H9 (cell line): ENCODE results near the gene ZC3H18. TPM values are rescaled to one million over a fixed set of nuclear protein-coding genes. Genes with fewer than 3 reads are reported as not detected.
A peak's percentile ranks its signal among the peaks of the same experiment; 100 is the strongest.

Source experiments
- DNase-seq: peaks from one replicate; pipeline ENCODE4 v3.0.0-alpha.2; 2017
- H2AFZ ChIP-seq: one replicate; pipeline ENCODE4 v1.6.1; 2013; ENCODE audit warnings: mild to moderate bottlenecking, low read length, control low read depth, moderate library complexity
- H2AK5ac ChIP-seq: 2 replicates; pipeline ENCODE4 v1.6.1; 2013; ENCODE audit warnings: low read length, control low read depth, mixed read lengths; ENCODE audit not compliant: insufficient read length
- H2BK120ac ChIP-seq: one replicate; pipeline ENCODE4 v1.6.1; 2013; ENCODE audit warnings: low read depth, mild to moderate bottlenecking, low read length, control low read depth, inconsistent platforms; ENCODE audit not compliant: poor library complexity, severe bottlenecking
- H2BK12ac ChIP-seq: 2 replicates; pipeline ENCODE4 v1.6.1; 2013; ENCODE audit warnings: low read length, control low read depth, mixed read lengths, low read depth; ENCODE audit not compliant: insufficient read length
- H2BK15ac ChIP-seq: 2 replicates; pipeline ENCODE4 v1.6.1; 2013; ENCODE audit warnings: low read depth, low read length, control low read depth
- H2BK20ac ChIP-seq: one replicate; pipeline ENCODE4 v1.6.1; 2013; ENCODE audit warnings: low read depth, mild to moderate bottlenecking, low read length, control low read depth, inconsistent platforms; ENCODE audit not compliant: poor library complexity, severe bottlenecking
- H2BK5ac ChIP-seq: 2 replicates; pipeline ENCODE4 v1.6.1; 2013; ENCODE audit warnings: low read length, control low read depth, mixed read lengths; ENCODE audit not compliant: insufficient read length
- H3K14ac ChIP-seq: 2 replicates; pipeline ENCODE4 v1.6.1; 2013; ENCODE audit warnings: low read length, control low read depth; ENCODE audit not compliant: insufficient read depth
- H3K18ac ChIP-seq: 2 replicates; pipeline ENCODE4 v1.6.1; 2013; ENCODE audit warnings: low read depth, mild to moderate bottlenecking, mixed read lengths, low read length, control low read depth; ENCODE audit not compliant: insufficient read length
- H3K23ac ChIP-seq: 2 replicates; pipeline ENCODE4 v1.6.1; 2013; ENCODE audit warnings: low read length, control low read depth, mixed read lengths, low read depth; ENCODE audit not compliant: insufficient read length
- H3K23me2 ChIP-seq: 2 replicates; pipeline ENCODE4 v1.6.1; 2013; ENCODE audit warnings: low read depth, mild to moderate bottlenecking, mixed read lengths, low read length, control low read depth; ENCODE audit not compliant: insufficient read length, poor library complexity, severe bottlenecking
- H3K27ac ChIP-seq: 2 replicates; pipeline ENCODE4 v1.5.1; 2013; ENCODE audit warnings: low read length, control low read depth, mixed read lengths, low read depth; ENCODE audit not compliant: insufficient read length
- H3K27me3 ChIP-seq: 2 replicates; pipeline ENCODE4 v1.6.1; 2013; ENCODE audit warnings: low read length, control low read depth, inconsistent platforms; ENCODE audit not compliant: insufficient read depth
- H3K4ac ChIP-seq: 2 replicates; pipeline ENCODE4 v1.6.1; 2013; ENCODE audit warnings: low read depth, mild to moderate bottlenecking, control low read depth, inconsistent platforms, low read length, moderate library complexity
- H3K4me1 ChIP-seq: 2 replicates; pipeline ENCODE4 v1.6.1; 2013; ENCODE audit warnings: low read length, control low read depth, inconsistent platforms; ENCODE audit not compliant: insufficient read depth
- H3K4me2 ChIP-seq: 2 replicates; pipeline ENCODE4 v1.6.1; 2013; ENCODE audit warnings: low read length, control low read depth, mixed read lengths; ENCODE audit not compliant: insufficient read length, insufficient read depth
- H3K56ac ChIP-seq: 2 replicates; pipeline ENCODE4 v1.6.1; 2013; ENCODE audit warnings: low read depth, mild to moderate bottlenecking, mixed read lengths, low read length, control low read depth; ENCODE audit not compliant: insufficient read length
- H3K79me1 ChIP-seq: 2 replicates; pipeline ENCODE4 v1.6.1; 2013; ENCODE audit warnings: low read depth, mild to moderate bottlenecking, moderate library complexity, low read length, control low read depth, inconsistent platforms; ENCODE audit not compliant: insufficient read depth, poor library complexity, severe bottlenecking
- H3K79me2 ChIP-seq: 2 replicates; pipeline ENCODE4 v1.6.1; 2013; ENCODE audit warnings: low read length, control low read depth, inconsistent platforms; ENCODE audit not compliant: insufficient read depth
- H3K9ac ChIP-seq: 2 replicates; pipeline ENCODE4 v1.6.1; 2013; ENCODE audit warnings: low read length, control low read depth, mixed read lengths; ENCODE audit not compliant: insufficient read length; ENCODE audit errors: extremely low read depth
- H3K9me3 ChIP-seq: one replicate; pipeline ENCODE4 v1.6.1; 2013; ENCODE audit warnings: low read depth, low read length, inconsistent platforms; ENCODE audit not compliant: control insufficient read depth
- H3T11ph ChIP-seq: one replicate; pipeline ENCODE4 v1.6.1; 2013; ENCODE audit warnings: mild to moderate bottlenecking, low read length, control low read depth, inconsistent platforms
- H4K20me1 ChIP-seq: one replicate; pipeline ENCODE4 v1.6.1; 2013; ENCODE audit not compliant: control insufficient read depth, insufficient read length, insufficient read depth
- H4K5ac ChIP-seq: 2 replicates; pipeline ENCODE4 v1.6.1; 2013; ENCODE audit warnings: low read depth, mild to moderate bottlenecking, mixed read lengths, low read length, control low read depth; ENCODE audit not compliant: insufficient read length
- H4K8ac ChIP-seq: replicated peaks from 2 replicates; pipeline ENCODE4 v1.6.1; 2013; ENCODE audit warnings: low read length, control low read depth, mixed read lengths, low read depth; ENCODE audit not compliant: insufficient read length
- H4K91ac ChIP-seq: 2 replicates; pipeline ENCODE4 v1.6.1; 2013; ENCODE audit warnings: low read depth, mild to moderate bottlenecking, moderate library complexity, mixed read lengths, low read length, control low read depth; ENCODE audit not compliant: insufficient read length
- H3K27ac Mint-ChIP-seq, 3 experiments: 2 replicates in 2 of 3; 3 replicates in 1 of 3; pipeline ENCODE4 v1.8.0; 2020 to 2021; ENCODE audit warnings: mixed read lengths in 3 of 3, mild to moderate bottlenecking in 1 of 3, moderate library complexity in 1 of 3
- H3K27me3 Mint-ChIP-seq: 2 replicates; pipeline ENCODE4 v1.8.0; 2021; ENCODE audit warnings: low read depth, mild to moderate bottlenecking, moderate library complexity, mixed read lengths
- H3K36me3 Mint-ChIP-seq, 3 experiments: 2 replicates in 2 of 3; 3 replicates in 1 of 3; pipeline ENCODE4 v1.8.0; 2020 to 2021; ENCODE audit warnings: low read depth in 3 of 3, mixed read lengths in 3 of 3; ENCODE audit not compliant: insufficient read depth in 1 of 3
- H3K4me1 Mint-ChIP-seq, 2 experiments: 2 replicates each; pipeline ENCODE4 v1.8.0; 2020; ENCODE audit warnings: mixed read lengths in 2 of 2
- H3K4me3 Mint-ChIP-seq, 2 experiments: 2 replicates in 1 of 2; 3 replicates in 1 of 2; pipeline ENCODE4 v1.8.0; 2020 to 2021; ENCODE audit warnings: mild to moderate bottlenecking in 2 of 2, mixed read lengths in 2 of 2, moderate library complexity in 1 of 2
- H3K9me3 Mint-ChIP-seq, 2 experiments: 2 replicates in 1 of 2; 3 replicates in 1 of 2; pipeline ENCODE4 v1.8.0; 2020; ENCODE audit warnings: mild to moderate bottlenecking in 2 of 2, mixed read lengths in 2 of 2, moderate library complexity in 1 of 2
- WGBS: extraction: QIAGEN DNeasy Blood & Tissue Kit; methylation state at CpG from one replicate; pipeline ENCODE4 v1.1.7; 2013; ENCODE audit warnings: missing lambda C conversion rate, low lambda C conversion rate, mixed read lengths; ENCODE audit not compliant: insufficient read length; ENCODE audit errors: extremely low coverage; 5-methylcytosine and 5-hydroxymethylcytosine counted together
- total RNA-seq: library from RNA; stranded (reverse); gene quantifications from 2 replicates; pipeline ENCODE4 v1.2.1, GENCODE V29; 2021
- TF ChIP-seq, protein P1 (sequence below): fragments of 200-600 bp; sonication (generic); conservative IDR thresholded peaks from 3 replicates; pipeline ENCODE4 v1.8.0; 2021; ENCODE audit warnings: antibody characterized with exemption, mild to moderate bottlenecking

The ZC3H18 gene
- total RNA-seq, 1 experiment from 2014 or later = 69.7 TPM

- Histone ChIP-seq H3K9ac (no peak overlapping the region), H2BK120ac (no peak overlapping the region), H3T11ph (no peak overlapping the region), H3K27me3 (no peaks in the 10 kb centered on the region), H3K4me1 (peaks cover under 1% of the 10 kb centered on the region; the same call in 1 of the 2 replicates), H2AK5ac (no peak overlapping the region), H3K4me2 (no peak overlapping the region), H4K91ac (no peak overlapping the region), H4K5ac (no peak overlapping the region), H3K27ac (no peak overlapping the region), H3K14ac (no peak overlapping the region), H3K56ac (no peak overlapping the region), H2BK15ac (no peak overlapping the region), H3K79me1 (no peaks in the 10 kb centered on the region), H3K23me2 (peaks cover 11% of the 10 kb centered on the region), H3K9me3 (no peaks in the 10 kb centered on the region), H3K4ac (no peak overlapping the region), H2BK20ac (no peak overlapping the region), H2BK5ac (no peak overlapping the region), H4K8ac (no peak overlapping the region), H3K23ac (no peak overlapping the region), H4K20me1 (no peaks in the 10 kb centered on the region), H2AFZ (no peak overlapping the region), H3K79me2 (peaks cover 5% of the 10 kb centered on the region; the same call in 1 of the 2 replicates), H3K18ac (no peak overlapping the region), H2BK12ac (no peak overlapping the region)
- H3K4me3 Mint-ChIP-seq = no peak overlapping the region
- H3K27me3 Mint-ChIP-seq = peaks cover 9% of the 10 kb centered on the region
- H3K9me3 Mint-ChIP-seq = no peaks in the 10 kb centered on the region; a peak in 2 of 5 replicates
- peak overlapping the region in 1 of 3 experiments; percentile 13; a peak in 3 of 7 replicates for H3K27ac Mint-ChIP-seq
- no peaks in the 10 kb centered on the region; a peak in 1 of 7 replicates for H3K36me3 Mint-ChIP-seq
- no CpG with 5 or more reads among the region's 6 CpGs for WGBS
- no peak for DNase-seq
- TF ChIP-seq, protein P1, sequence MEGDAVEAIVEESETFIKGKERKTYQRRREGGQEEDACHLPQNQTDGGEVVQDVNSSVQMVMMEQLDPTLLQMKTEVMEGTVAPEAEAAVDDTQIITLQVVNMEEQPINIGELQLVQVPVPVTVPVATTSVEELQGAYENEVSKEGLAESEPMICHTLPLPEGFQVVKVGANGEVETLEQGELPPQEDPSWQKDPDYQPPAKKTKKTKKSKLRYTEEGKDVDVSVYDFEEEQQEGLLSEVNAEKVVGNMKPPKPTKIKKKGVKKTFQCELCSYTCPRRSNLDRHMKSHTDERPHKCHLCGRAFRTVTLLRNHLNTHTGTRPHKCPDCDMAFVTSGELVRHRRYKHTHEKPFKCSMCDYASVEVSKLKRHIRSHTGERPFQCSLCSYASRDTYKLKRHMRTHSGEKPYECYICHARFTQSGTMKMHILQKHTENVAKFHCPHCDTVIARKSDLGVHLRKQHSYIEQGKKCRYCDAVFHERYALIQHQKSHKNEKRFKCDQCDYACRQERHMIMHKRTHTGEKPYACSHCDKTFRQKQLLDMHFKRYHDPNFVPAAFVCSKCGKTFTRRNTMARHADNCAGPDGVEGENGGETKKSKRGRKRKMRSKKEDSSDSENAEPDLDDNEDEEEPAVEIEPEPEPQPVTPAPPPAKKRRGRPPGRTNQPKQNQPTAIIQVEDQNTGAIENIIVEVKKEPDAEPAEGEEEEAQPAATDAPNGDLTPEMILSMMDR = no peak
- peaks cover 11 to 12% of the 10 kb centered on the region in 2 experiments for H3K4me1 Mint-ChIP-seq
These were observed 4.0 kb upstream of the ZC3H18 start for GRCh38 chr16:88566158-88566557.
